ENCODE measurements around the gene MAEA.

Gene MAEA

GRCh38 chr4:1354983-1355275 lies 65.2 kb downstream of the MAEA start:
- H3K27me3 Mint-ChIP-seq (ENCODE audit: low read depth), result no peaks in the 10 kb centered on the region
- peaks cover 10% of the 10 kb centered on the region for H3K36me3 Mint-ChIP-seq (ENCODE audit: low read depth)
- H3K27ac Mint-ChIP-seq, result no peak overlapping the region
- no peaks in the 10 kb centered on the region for H3K9me3 Mint-ChIP-seq
- TF ChIP-seq CTCF (IDR thresholded peaks at IDR 0.05; ENCODE audit: unreplicated experiment in 3 of 3), result no peak
- no peak overlapping the region for H3K4me3 Mint-ChIP-seq
- H3K4me1 Mint-ChIP-seq, result peaks cover 5% of the 10 kb centered on the region

GRCh38 chr4:1355378-1355777 lies 65.7 kb downstream of the MAEA start:
- Mint-ChIP-seq H3K27ac (no peak overlapping the region), H3K4me1 (peaks cover 5% of the 10 kb centered on the region)
- no peak for TF ChIP-seq CTCF (IDR thresholded peaks at IDR 0.05; ENCODE audit: unreplicated experiment in 3 of 3)

GRCh38 chr4:1356181-1356998 lies 66.7 kb downstream of the MAEA start:
- Mint-ChIP-seq H3K27me3 (ENCODE audit: low read depth) (no peaks in the 10 kb centered on the region), H3K4me1 (peaks cover 5% of the 10 kb centered on the region), H3K9me3 (no peaks in the 10 kb centered on the region), H3K4me3 (no peak overlapping the region), H3K27ac (no peak overlapping the region), H3K36me3 (ENCODE audit: low read depth) (peaks cover 10% of the 10 kb centered on the region)
- TF ChIP-seq CTCF (IDR thresholded peaks at IDR 0.05; ENCODE audit: unreplicated experiment in 3 of 3), result peak; percentile 82 to 89 (median 83)

More at GRCh38 chr4:1355378-1355777, 65.7 kb downstream of the MAEA start:
- H3K4me3 Mint-ChIP-seq, result no peak overlapping the region
- peaks cover 10% of the 10 kb centered on the region for H3K36me3 Mint-ChIP-seq (ENCODE audit: low read depth)
- no peaks in the 10 kb centered on the region for H3K9me3 Mint-ChIP-seq
- no peaks in the 10 kb centered on the region for H3K27me3 Mint-ChIP-seq (ENCODE audit: low read depth)

GRCh38 chr4:1357356-1358248 lies 67.9 kb downstream of the MAEA start:
- Mint-ChIP-seq H3K36me3 (ENCODE audit: low read depth) (peaks cover 10% of the 10 kb centered on the region), H3K27me3 (ENCODE audit: low read depth) (no peaks in the 10 kb centered on the region), H3K4me3 (no peak overlapping the region), H3K9me3 (no peaks in the 10 kb centered on the region), H3K4me1 (no peaks in the 10 kb centered on the region), H3K27ac (no peak overlapping the region)
- no peak for TF ChIP-seq CTCF (IDR thresholded peaks at IDR 0.05; ENCODE audit: unreplicated experiment in 3 of 3)

- H3K9me3 Mint-ChIP-seq, result no peaks in the 10 kb centered on the region
- no peak for TF ChIP-seq CTCF (IDR thresholded peaks at IDR 0.05; ENCODE audit: unreplicated experiment in 3 of 3)
- H3K4me3 Mint-ChIP-seq, result no peak overlapping the region
- H3K4me1 Mint-ChIP-seq, result no peaks in the 10 kb centered on the region
- H3K36me3 Mint-ChIP-seq (ENCODE audit: low read depth), result peaks cover 10% of the 10 kb centered on the region
- H3K27ac Mint-ChIP-seq, result no peak overlapping the region
- no peaks in the 10 kb centered on the region for H3K27me3 Mint-ChIP-seq (ENCODE audit: low read depth)
Observed at GRCh38 chr4:1358421-1359143, 68.9 kb downstream of the MAEA start.
